NK-92 treated with Interleukin-12 subunit alpha and Interleukin-12 subunit beta, amount 100 ng/mL, for 24 hours (cell line): ENCODE results near the gene PTPN4.
A peak's percentile ranks its signal among the peaks of the same experiment; 100 is the strongest.

Experiments used
- DNase-seq: peaks from one replicate; lab custom pipeline; 2025; lab: John Stamatoyannopoulos, UW

Gene PTPN4

GRCh38 chr2:119759451-119760236, at the start of gene PTPN4:
PTPN4 (plus strand) TSS chr2:119759922; CDS start chr2:119809854, 49,932 bp downstream.
- DNase-seq, result peak; percentile 99

- no peak for DNase-seq
Observed at GRCh38 chr2:119710281-119710680, 49.4 kb upstream of the PTPN4 start.

GRCh38 chr2:119711352-119711751, 48.4 kb upstream of the PTPN4 start:
- no peak for DNase-seq

GRCh38 chr2:119712571-119712970, 47.2 kb upstream of the PTPN4 start:
- DNase-seq, result no peak

- no peak for DNase-seq
Observed at GRCh38 chr2:119713819-119714490, 45.8 kb upstream of the PTPN4 start.

- no peak for DNase-seq
Observed at GRCh38 chr2:119715409-119716283, 44.1 kb upstream of the PTPN4 start.

- DNase-seq, result no peak
Observed at GRCh38 chr2:119716284-119716672, 43.4 kb upstream of the PTPN4 start.

GRCh38 chr2:119718501-119719260, 41.0 kb upstream of the PTPN4 start:
- no peak for DNase-seq

GRCh38 chr2:119719261-119719627, 40.5 kb upstream of the PTPN4 start:
- DNase-seq, result no peak

- no peak for DNase-seq
Observed at GRCh38 chr2:119721043-119721442, 38.7 kb upstream of the PTPN4 start.

- DNase-seq, result no peak
Observed at GRCh38 chr2:119721462-119721861, 38.3 kb upstream of the PTPN4 start.

- no peak for DNase-seq
Observed at GRCh38 chr2:119721904-119722303, 37.8 kb upstream of the PTPN4 start.

GRCh38 chr2:119723186-119723585, 36.5 kb upstream of the PTPN4 start:
- DNase-seq, result no peak

GRCh38 chr2:119723784-119724467, 35.8 kb upstream of the PTPN4 start:
- DNase-seq, result no peak

GRCh38 chr2:119724656-119725485, 34.9 kb upstream of the PTPN4 start:
- no peak for DNase-seq

- DNase-seq, result no peak
Observed at GRCh38 chr2:119727493-119727892, 32.2 kb upstream of the PTPN4 start.

GRCh38 chr2:119728421-119728820, 31.3 kb upstream of the PTPN4 start:
- no peak for DNase-seq

- no peak for DNase-seq
Observed at GRCh38 chr2:119730671-119731177, 29.0 kb upstream of the PTPN4 start.

- DNase-seq, result no peak
Observed at GRCh38 chr2:119731983-119732382, 27.7 kb upstream of the PTPN4 start.

- no peak for DNase-seq
Observed at GRCh38 chr2:119732601-119733164, 27.0 kb upstream of the PTPN4 start.
